Measurements from ENCODE around the gene TDRD12.

GRCh38 chr19:32868206-32868950, 148.8 kb downstream of the TDRD12 start:
- TF ChIP-seq CTCF (IDR thresholded peaks at IDR 0.05) (no peak), STAT6 (CRISPR knock-in tag; conservative IDR thresholded peaks at IDR 0.05; ENCODE audit: low read depth) (no peak), ATF2 (CRISPR knock-in tag; IDR thresholded peaks at IDR 0.05; ENCODE audit: borderline replicate concordance, low read depth) (no peak)
